ENCODE data around the gene FSTL5. TPM values are rescaled to one million over a fixed set of nuclear protein-coding genes. Genes with fewer than 3 reads are reported as not detected.

FSTL5 gene
- total RNA-seq, 1 experiment from 2014 or later, result not detected

GRCh38 chr4:161906836-161907589 lies 256.8 kb downstream of the FSTL5 start:
- Histone ChIP-seq H4K91ac (ENCODE audit: insufficient read length, low read depth, low read length) (no peak overlapping the region), H4K5ac (ENCODE audit: insufficient read length, low read depth, low read length) (no peak overlapping the region), H2BK120ac (ENCODE audit: low read depth, low read length, poor library complexity, severe bottlenecking) (no peak overlapping the region), H3K27me3 (ENCODE audit: insufficient read depth, low read length) (no peaks in the 10 kb centered on the region), H3K14ac (ENCODE audit: insufficient read depth, low read length) (no peak overlapping the region), H3K79me1 (ENCODE audit: insufficient read depth, low read depth, low read length, poor library complexity, severe bottlenecking) (no peaks in the 10 kb centered on the region), H2BK12ac (ENCODE audit: insufficient read length, low read depth, low read length) (no peak overlapping the region), H3K27ac (ENCODE audit: insufficient read length, low read depth, low read length) (no peak overlapping the region), H3K56ac (ENCODE audit: insufficient read length, low read depth, low read length) (no peak overlapping the region), H3K23ac (ENCODE audit: insufficient read length, low read depth, low read length) (no peak overlapping the region), H4K8ac (replicated peaks; ENCODE audit: insufficient read length, low read depth, low read length) (no peak overlapping the region), H3K9ac (ENCODE audit: extremely low read depth, insufficient read length, low read length) (no peak overlapping the region), H4K20me1 (ENCODE audit: control insufficient read depth, insufficient read depth, insufficient read length) (no peaks in the 10 kb centered on the region), H3T11ph (ENCODE audit: low read length) (no peak overlapping the region), H2BK5ac (ENCODE audit: insufficient read length, low read length) (no peak overlapping the region), H3K4ac (ENCODE audit: low read depth, low read length) (no peak overlapping the region), H3K9me3 (ENCODE audit: control insufficient read depth, low read depth, low read length) (no peaks in the 10 kb centered on the region), H3K4me2 (ENCODE audit: insufficient read depth, insufficient read length, low read length) (no peak overlapping the region), H2AFZ (ENCODE audit: low read length) (no peak overlapping the region), H2AK5ac (ENCODE audit: insufficient read length, low read length) (no peak overlapping the region), H2BK15ac (ENCODE audit: low read depth, low read length) (no peak overlapping the region), H3K4me1 (ENCODE audit: insufficient read depth, low read length) (no peaks in the 10 kb centered on the region; the same call in 1 of the 2 replicates), H3K23me2 (ENCODE audit: insufficient read length, low read depth, low read length, poor library complexity, severe bottlenecking) (no peaks in the 10 kb centered on the region), H3K18ac (ENCODE audit: insufficient read length, low read depth, low read length) (no peak overlapping the region), H3K79me2 (ENCODE audit: insufficient read depth, low read length) (no peaks in the 10 kb centered on the region), H2BK20ac (ENCODE audit: low read depth, low read length, poor library complexity, severe bottlenecking) (no peak overlapping the region)
- no peaks in the 10 kb centered on the region for H3K27me3 Mint-ChIP-seq (ENCODE audit: low read depth)
- H3K27ac Mint-ChIP-seq, result no peak overlapping the region
- H3K36me3 Mint-ChIP-seq (ENCODE audit: insufficient read depth in 1 of 3, low read depth in 3 of 3), result no peaks in the 10 kb centered on the region
- DNase-seq, result no peak
- no peaks in the 10 kb centered on the region for H3K9me3 Mint-ChIP-seq
- no peak for TF ChIP-seq CTCF (conservative IDR thresholded peaks at IDR 0.05)
- H3K4me3 Mint-ChIP-seq, result no peak overlapping the region
- H3K4me1 Mint-ChIP-seq, result peaks cover 2 to 3% of the 10 kb centered on the region in 2 experiments; a peak in 2 of 4 replicates
- no CpG with 5 or more reads among the region's 4 CpGs for WGBS (ENCODE audit: extremely low coverage, insufficient read length, low lambda C conversion rate)

All from H9 (cell line).